Panc1 (cell line): ENCODE data around the gene DHRS4L2.
"Not testable (repeated sequence)": the region's sequence is repeated elsewhere in the genome, so short reads cannot be mapped to it uniquely, and the experiment has no call there.

Experiments used
- CTCF ChIP-seq: fragments of 450-650 bp; IDR thresholded peaks from 2 replicates; pipeline ENCODE4 v1.5.1; 2017; ENCODE audit warnings: mild to moderate bottlenecking
- REST ChIP-seq, 2 experiments: IDR thresholded peaks; 2 replicates each; pipeline ENCODE4 v1.6.1; 2011 to 2012; ENCODE audit warnings: low read depth in 2 of 2, control low read depth in 1 of 2, low read length in 1 of 2, mild to moderate bottlenecking in 1 of 2, moderate library complexity in 1 of 2; ENCODE audit not compliant: insufficient read depth in 1 of 2
- TCF7L2 ChIP-seq: IDR thresholded peaks from 2 replicates; pipeline ENCODE4 v1.6.1; 2011; ENCODE audit warnings: mild to moderate bottlenecking, low read depth, low read length, inconsistent platforms

- peak; percentile 26; the same call in 1 of the 2 replicates for TF ChIP-seq CTCF
- TF ChIP-seq TCF7L2; REST (IDR thresholded peaks at IDR 0.05; ENCODE audit: insufficient read depth in 1 of 2, low read depth in 2 of 2, low read length in 1 of 2): not testable (repeated sequence)
These were observed 31.2 kb downstream of the DHRS4L2 start for GRCh38 chr14:24019944-24020343.
